Activated T-helper 2 cell treated with anti-CD3 and anti-CD28 coated beads, Interferon-gamma antibody, Interleukin-2, Interleukin-4, amounts not matched to agents 10 μg/mL and 5 μg/mL and 100 μg/mL, durations not matched to agents 14 hours and 24 hours and 36 hours (primary cell): ENCODE results near the gene SEMA5A. TPM values are rescaled to one million over a fixed set of nuclear protein-coding genes. Genes with fewer than 3 reads are reported as not detected.

Experiments used
- DNase-seq: peaks from one replicate; pipeline ENCODE4 v3.0.0; 2021; ENCODE audit warnings: low spot score
- H3K27ac Mint-ChIP-seq: one replicate; pipeline ENCODE4 v1.8.0; 2021; ENCODE audit warnings: mixed read lengths
- H3K27me3 Mint-ChIP-seq: one replicate; pipeline ENCODE4 v1.8.0; 2021; ENCODE audit warnings: low read depth, mixed read lengths
- H3K36me3 Mint-ChIP-seq: one replicate; pipeline ENCODE4 v1.8.0; 2021; ENCODE audit warnings: low read depth, mixed read lengths
- H3K4me1 Mint-ChIP-seq: one replicate; pipeline ENCODE4 v1.8.0; 2021; ENCODE audit warnings: low read depth, mixed read lengths
- H3K4me3 Mint-ChIP-seq: one replicate; pipeline ENCODE4 v1.8.0; 2021; ENCODE audit warnings: low read depth, mild to moderate bottlenecking, moderate library complexity, mixed read lengths
- H3K9me3 Mint-ChIP-seq: one replicate; pipeline ENCODE4 v1.8.0; 2021; ENCODE audit warnings: mixed read lengths
- intact Hi-C: fragments of 100-400 bp; cut with micrococcal nuclease; formaldehyde crosslinking; loops from one replicate; pipeline ENCODE4 v1.15.1; 2023
- total RNA-seq: library from RNA; stranded (reverse); gene quantifications from 2 replicates; pipeline ENCODE4 v1.2.3, GENCODE V29; 2022

SEMA5A gene
- total RNA-seq, 1 donor from 2014 or later = 0.27 TPM

- no peak overlapping the region for H3K4me3 Mint-ChIP-seq
- intact Hi-C loops = no loop called here
Measured at GRCh38 chr5:9454491-9454890, 91.4 kb downstream of the SEMA5A start.

GRCh38 chr5:9454012-9454481 is 91.8 kb downstream of the SEMA5A start:
- no peaks in the 10 kb centered on the region for H3K4me1 Mint-ChIP-seq
- no peaks in the 10 kb centered on the region for H3K27me3 Mint-ChIP-seq
- DNase-seq = no peak
- no peak overlapping the region for H3K4me3 Mint-ChIP-seq
- no peak overlapping the region for H3K27ac Mint-ChIP-seq
- peaks cover 7% of the 10 kb centered on the region for H3K9me3 Mint-ChIP-seq
- H3K36me3 Mint-ChIP-seq = no peaks in the 10 kb centered on the region
- intact Hi-C loops = no loop called here

More at GRCh38 chr5:9454491-9454890, 91.4 kb downstream of the SEMA5A start:
- H3K27ac Mint-ChIP-seq = no peak overlapping the region
- H3K27me3 Mint-ChIP-seq = no peaks in the 10 kb centered on the region
- H3K36me3 Mint-ChIP-seq = no peaks in the 10 kb centered on the region
- H3K4me1 Mint-ChIP-seq = no peaks in the 10 kb centered on the region
- DNase-seq = no peak
- peaks cover 4% of the 10 kb centered on the region for H3K9me3 Mint-ChIP-seq

- peaks cover 12% of the 10 kb centered on the region for H3K9me3 Mint-ChIP-seq
- H3K4me1 Mint-ChIP-seq = no peaks in the 10 kb centered on the region
- no peak overlapping the region for H3K27ac Mint-ChIP-seq
- DNase-seq = no peak
- H3K36me3 Mint-ChIP-seq = no peaks in the 10 kb centered on the region
- intact Hi-C loops = no loop called here
- H3K4me3 Mint-ChIP-seq = no peak overlapping the region
- no peaks in the 10 kb centered on the region for H3K27me3 Mint-ChIP-seq
Measured at GRCh38 chr5:9453480-9454011, 92.3 kb downstream of the SEMA5A start.

- no peak for DNase-seq
- Mint-ChIP-seq H3K36me3 (no peaks in the 10 kb centered on the region), H3K4me1 (no peaks in the 10 kb centered on the region), H3K4me3 (no peak overlapping the region), H3K27me3 (no peaks in the 10 kb centered on the region), H3K27ac (no peak overlapping the region), H3K9me3 (peaks cover 18% of the 10 kb centered on the region)
- intact Hi-C loops = no loop called here
Measured at GRCh38 chr5:9452181-9452580, 93.7 kb downstream of the SEMA5A start.

GRCh38 chr5:9451037-9451436 is 94.8 kb downstream of the SEMA5A start:
- Mint-ChIP-seq H3K4me3 (no peak overlapping the region), H3K4me1 (no peaks in the 10 kb centered on the region), H3K27me3 (no peaks in the 10 kb centered on the region), H3K9me3 (peaks cover 18% of the 10 kb centered on the region), H3K36me3 (no peaks in the 10 kb centered on the region), H3K27ac (no peak overlapping the region)
- no peak for DNase-seq
- intact Hi-C loops = no loop called here

GRCh38 chr5:9447691-9448090 is 98.2 kb downstream of the SEMA5A start:
- no peak overlapping the region for H3K4me3 Mint-ChIP-seq
- no peaks in the 10 kb centered on the region for H3K27me3 Mint-ChIP-seq
- no peak for DNase-seq
- H3K27ac Mint-ChIP-seq = no peak overlapping the region
- intact Hi-C loops = no loop called here
- H3K4me1 Mint-ChIP-seq = no peaks in the 10 kb centered on the region
- peaks cover 21% of the 10 kb centered on the region for H3K9me3 Mint-ChIP-seq
- H3K36me3 Mint-ChIP-seq = no peaks in the 10 kb centered on the region

GRCh38 chr5:9445826-9446388 is 100.0 kb downstream of the SEMA5A start:
- DNase-seq = no peak
- H3K4me3 Mint-ChIP-seq = no peak overlapping the region
- intact Hi-C loops = no loop called here
- no peaks in the 10 kb centered on the region for H3K4me1 Mint-ChIP-seq
- H3K27ac Mint-ChIP-seq = no peak overlapping the region
- H3K36me3 Mint-ChIP-seq = no peaks in the 10 kb centered on the region
- no peaks in the 10 kb centered on the region for H3K27me3 Mint-ChIP-seq
- peaks cover 27% of the 10 kb centered on the region for H3K9me3 Mint-ChIP-seq

- Mint-ChIP-seq H3K4me3 (no peak overlapping the region), H3K27me3 (no peaks in the 10 kb centered on the region), H3K9me3 (peaks cover 26% of the 10 kb centered on the region), H3K27ac (no peak overlapping the region), H3K4me1 (no peaks in the 10 kb centered on the region), H3K36me3 (no peaks in the 10 kb centered on the region)
- DNase-seq = no peak
- intact Hi-C loops = no loop called here
Measured at GRCh38 chr5:9444346-9444745, 101.5 kb downstream of the SEMA5A start.

- Mint-ChIP-seq H3K9me3 (peaks cover 13% of the 10 kb centered on the region), H3K27me3 (no peaks in the 10 kb centered on the region), H3K27ac (no peak overlapping the region), H3K4me3 (no peak overlapping the region), H3K36me3 (no peaks in the 10 kb centered on the region), H3K4me1 (no peaks in the 10 kb centered on the region)
- intact Hi-C loops = no loop called here
- DNase-seq = no peak
Measured at GRCh38 chr5:9441610-9442009, 104.3 kb downstream of the SEMA5A start.

GRCh38 chr5:9440517-9440916 is 105.4 kb downstream of the SEMA5A start:
- Mint-ChIP-seq H3K27ac (no peak overlapping the region), H3K4me1 (no peaks in the 10 kb centered on the region)

GRCh38 chr5:9439531-9440292 is 106.2 kb downstream of the SEMA5A start:
- Mint-ChIP-seq H3K4me3 (no peak overlapping the region), H3K27ac (no peak overlapping the region), H3K9me3 (peaks cover 11% of the 10 kb centered on the region), H3K36me3 (no peaks in the 10 kb centered on the region), H3K27me3 (no peaks in the 10 kb centered on the region), H3K4me1 (no peaks in the 10 kb centered on the region)
- intact Hi-C loops = no loop called here
- no peak for DNase-seq

More at GRCh38 chr5:9440517-9440916, 105.4 kb downstream of the SEMA5A start:
- intact Hi-C loops = no loop called here
- Mint-ChIP-seq H3K9me3 (peaks cover 13% of the 10 kb centered on the region), H3K27me3 (no peaks in the 10 kb centered on the region), H3K36me3 (no peaks in the 10 kb centered on the region), H3K4me3 (no peak overlapping the region)
- no peak for DNase-seq

- H3K9me3 Mint-ChIP-seq = peaks cover 6% of the 10 kb centered on the region
- no peaks in the 10 kb centered on the region for H3K36me3 Mint-ChIP-seq
- no peak for DNase-seq
- no peaks in the 10 kb centered on the region for H3K4me1 Mint-ChIP-seq
- H3K27me3 Mint-ChIP-seq = no peaks in the 10 kb centered on the region
- H3K4me3 Mint-ChIP-seq = no peak overlapping the region
- intact Hi-C loops = no loop called here
- no peak overlapping the region for H3K27ac Mint-ChIP-seq
Measured at GRCh38 chr5:9438596-9439354, 107.1 kb downstream of the SEMA5A start.
